Measurements from ENCODE around the gene PIP4P1.
"Not testable (repeated sequence)": the region's sequence is repeated elsewhere in the genome, so short reads cannot be mapped to it uniquely, and the experiment has no call there.

Gene PIP4P1

GRCh38 chr14:20472536-20473169 lies 11.4 kb upstream of the PIP4P1 start:
- no peak for DNase-seq

GRCh38 chr14:20470603-20470901 lies 9.3 kb upstream of the PIP4P1 start:
- DNase-seq = no peak

GRCh38 chr14:20469890-20470602 lies 8.8 kb upstream of the PIP4P1 start:
- peak in 1 of 2 experiments; percentile 32 for DNase-seq

- peak; percentile 48 to 83 for DNase-seq
Observed at GRCh38 chr14:20469242-20469889, 8.1 kb upstream of the PIP4P1 start, which contains the start of gene PNP. Gene PNP (plus strand): TSS chr14:20469406. CDS start chr14:20469525, 119 bp downstream.

- DNase-seq = no peak
Observed at GRCh38 chr14:20468764-20469241, 7.6 kb upstream of the PIP4P1 start.

GRCh38 chr14:20460458-20461224 lies 593 bp downstream of the PIP4P1 start:
- no peak for DNase-seq

GRCh38 chr14:20458031-20458789 lies 3.0 kb downstream of the PIP4P1 start:
- DNase-seq = no peak

GRCh38 chr14:20456971-20457370 lies 4.3 kb downstream of the PIP4P1 start:
- DNase-seq = no peak

GRCh38 chr14:20455355-20456300 lies 5.6 kb downstream of the PIP4P1 start:
- no peak for DNase-seq

- peak; percentile 69 to 91 for DNase-seq
Observed at GRCh38 chr14:20454516-20455354, 6.5 kb downstream of the PIP4P1 start, which contains the start of the genes APEX1 and OSGEP. Gene APEX1 (plus strand): TSS chr14:20455226. CDS start chr14:20455646, 420 bp downstream. Gene OSGEP (minus strand): TSS chr14:20454812. CDS start chr14:20454683, 129 bp downstream.

- DNase-seq = not testable (repeated sequence)
Observed at GRCh38 chr14:20452831-20453230, 8.4 kb downstream of the PIP4P1 start.

- no peak for DNase-seq
Observed at GRCh38 chr14:20446889-20447288, 14.3 kb downstream of the PIP4P1 start.

- not testable (repeated sequence) for DNase-seq
Observed at GRCh38 chr14:20443650-20444049, 17.6 kb downstream of the PIP4P1 start.

- no peak for DNase-seq
Observed at GRCh38 chr14:20441461-20441860, 19.8 kb downstream of the PIP4P1 start.

- no peak for DNase-seq
Observed at GRCh38 chr14:20440882-20441281, 20.4 kb downstream of the PIP4P1 start.

- DNase-seq = no peak
Observed at GRCh38 chr14:20440465-20440864, 20.8 kb downstream of the PIP4P1 start.

- no peak for DNase-seq
Observed at GRCh38 chr14:20438664-20439063, 22.6 kb downstream of the PIP4P1 start.

GRCh38 chr14:20436363-20436755 lies 24.9 kb downstream of the PIP4P1 start:
- DNase-seq = no peak

- DNase-seq = no peak
Observed at GRCh38 chr14:20435582-20436362, 25.5 kb downstream of the PIP4P1 start, which contains the start of gene KLHL33. Gene KLHL33 (minus strand): TSS chr14:20436166. CDS start chr14:20435811, 355 bp downstream.
